Stimulated activated CD8-positive, alpha-beta memory T cell treated with anti-CD3 and anti-CD28 coated beads, Interleukin-15, amount 100 ng/mL, for 48 hours (primary cell): ENCODE data around the gene TFPI.
"Not testable (repeated sequence)": the region's sequence is repeated elsewhere in the genome, so short reads cannot be mapped to it uniquely, and the experiment has no call there.

Source experiments
- DNase-seq, 2 donors: peaks; one replicate each; pipeline ENCODE4 v3.0.0-alpha.2; 2020; ENCODE audit warnings: low read depth in 2 of 2

TFPI gene

DNA sequence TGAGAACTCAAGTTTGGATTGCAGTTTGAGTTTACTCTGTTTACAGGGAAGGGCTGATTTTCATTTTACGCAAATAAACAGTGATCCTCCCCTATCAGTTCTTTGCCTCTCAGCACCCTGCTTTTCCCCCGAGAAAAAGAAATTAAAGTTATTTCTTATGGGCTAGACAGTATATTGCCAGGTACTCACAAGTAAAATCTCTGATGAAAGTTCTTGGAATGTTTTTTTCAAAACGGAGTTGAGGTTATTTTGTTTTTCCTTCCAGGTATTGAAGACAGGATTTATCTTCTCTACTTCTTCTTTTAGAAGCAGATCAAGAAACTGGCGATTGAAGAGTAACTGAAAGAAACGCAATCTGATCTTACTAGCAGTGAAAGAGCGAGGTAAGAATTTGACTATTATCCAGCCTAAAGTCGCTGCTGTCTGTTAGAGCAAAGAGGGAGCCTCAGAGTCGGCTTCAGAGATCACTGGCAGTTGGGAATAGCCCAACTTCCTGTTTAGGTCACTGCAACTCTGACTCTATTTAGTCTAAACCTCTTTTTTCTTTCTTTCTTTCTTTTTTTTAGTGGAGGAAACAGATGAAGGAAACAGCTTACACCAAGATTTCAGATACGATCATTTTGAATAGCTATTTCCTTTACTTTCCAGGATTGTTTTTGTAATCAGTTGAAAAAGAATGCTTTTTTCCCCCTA, at the start of gene TFPI:
TFPI (minus strand) TSS at position 425 of the 693 bp plus-strand sequence. CDS start 50,667 bp downstream, outside the sequence.
- no peak for DNase-seq

DNA sequence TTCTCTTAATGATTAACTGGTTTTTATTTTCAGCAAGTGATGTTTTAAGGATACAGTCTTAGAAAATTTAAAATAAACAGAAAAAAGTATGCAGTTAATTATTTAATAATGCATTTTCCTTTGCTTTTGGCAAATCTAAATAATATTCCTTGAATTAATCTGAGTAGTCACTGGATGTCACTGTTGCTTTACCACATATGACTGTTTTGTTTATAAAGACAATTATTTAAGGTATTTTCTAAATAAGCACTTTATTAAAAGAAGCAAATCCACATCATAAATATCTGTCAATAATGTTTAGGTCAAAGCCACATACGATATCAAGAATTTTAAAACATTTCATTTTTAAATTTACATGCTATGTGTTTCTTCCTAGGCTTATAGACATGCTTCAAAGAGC, 40.6 kb upstream of the TFPI start:
- no peak for DNase-seq

DNA sequence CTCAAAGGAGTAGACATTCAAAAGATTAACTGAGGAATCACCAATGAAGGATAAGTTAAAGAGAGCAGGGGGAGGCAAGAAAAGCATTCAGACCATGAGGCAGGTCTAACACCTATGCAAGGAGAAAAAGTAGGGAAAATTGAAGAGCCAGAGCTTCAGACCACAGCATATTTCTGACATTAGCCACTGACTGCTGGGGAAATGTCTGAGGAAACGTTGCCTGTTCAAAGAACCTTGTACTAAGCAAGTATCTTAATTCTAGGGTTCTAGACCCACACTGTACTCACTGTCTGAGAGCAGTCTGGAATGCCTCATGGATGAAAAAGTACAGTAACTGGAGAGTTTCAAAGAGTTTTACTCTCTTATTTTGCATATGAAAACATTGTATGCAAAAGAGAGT, 39.5 kb upstream of the TFPI start:
- DNase-seq, result no peak

DNA sequence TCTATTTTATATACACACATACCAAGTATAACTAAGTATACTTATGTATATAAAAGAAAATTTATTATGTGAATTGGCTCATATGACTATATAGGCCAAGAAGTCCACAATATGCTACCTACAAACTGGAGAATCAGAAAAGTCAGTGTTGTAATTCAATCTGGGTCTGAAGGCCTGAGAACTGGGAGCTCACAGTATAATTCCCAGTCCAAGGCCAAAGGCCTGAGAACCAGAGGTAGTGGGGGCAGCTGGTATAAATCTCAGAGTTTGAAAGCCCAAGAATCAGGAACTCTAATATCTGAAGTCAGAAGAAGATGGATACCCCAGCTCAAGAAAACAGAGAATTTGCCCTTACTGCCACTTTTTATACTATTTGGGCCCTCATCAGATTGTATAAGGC, 38.9 kb upstream of the TFPI start:
- no peak for DNase-seq

DNA sequence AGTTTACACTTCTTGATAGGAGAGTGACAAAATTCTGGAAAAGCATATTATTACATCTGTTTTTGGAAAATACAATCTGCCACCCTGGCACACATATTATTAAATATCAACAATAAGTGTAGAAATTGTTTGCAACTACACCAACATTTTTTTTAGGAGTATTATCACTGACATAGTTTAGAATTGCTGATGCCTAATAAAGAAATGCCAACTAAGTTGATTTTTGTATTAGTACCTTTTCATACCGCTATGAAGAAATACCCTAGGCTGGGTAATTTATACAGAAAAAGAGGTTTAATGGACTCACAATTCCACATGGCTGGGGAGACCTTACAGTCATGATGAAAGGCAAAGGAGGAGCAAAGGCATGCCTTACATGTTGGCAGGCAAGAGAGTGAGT, 35.9 kb upstream of the TFPI start:
- DNase-seq, result no peak

DNA sequence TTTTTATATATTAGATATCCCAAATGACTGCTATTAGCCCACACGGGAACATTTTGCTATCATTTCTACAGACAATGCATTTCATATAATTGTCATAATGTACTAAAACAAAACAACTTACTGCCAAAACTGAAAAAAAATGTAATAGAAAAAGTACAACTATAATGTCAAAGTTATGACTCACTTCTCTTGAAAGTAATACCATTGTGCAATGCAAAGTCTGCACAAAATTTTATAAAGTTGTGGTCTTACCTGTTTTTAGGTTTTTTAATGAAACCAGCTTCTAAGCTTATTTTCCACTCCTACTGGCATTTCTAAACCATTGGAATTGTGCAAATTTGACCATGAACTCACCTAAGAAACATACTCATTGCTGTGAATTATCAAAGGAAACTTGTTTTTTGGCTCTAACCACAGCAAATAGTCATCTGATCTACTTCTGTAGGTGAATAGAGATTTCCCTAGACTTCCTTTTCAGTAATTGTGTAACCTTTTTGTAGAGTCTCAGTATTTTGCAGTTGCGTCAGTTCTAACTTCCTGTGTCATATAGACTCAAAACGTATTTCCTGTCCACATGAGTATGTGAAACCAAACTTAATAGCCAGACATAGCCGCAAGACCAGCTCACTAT, 31.9 kb upstream of the TFPI start:
- DNase-seq, result no peak

DNA sequence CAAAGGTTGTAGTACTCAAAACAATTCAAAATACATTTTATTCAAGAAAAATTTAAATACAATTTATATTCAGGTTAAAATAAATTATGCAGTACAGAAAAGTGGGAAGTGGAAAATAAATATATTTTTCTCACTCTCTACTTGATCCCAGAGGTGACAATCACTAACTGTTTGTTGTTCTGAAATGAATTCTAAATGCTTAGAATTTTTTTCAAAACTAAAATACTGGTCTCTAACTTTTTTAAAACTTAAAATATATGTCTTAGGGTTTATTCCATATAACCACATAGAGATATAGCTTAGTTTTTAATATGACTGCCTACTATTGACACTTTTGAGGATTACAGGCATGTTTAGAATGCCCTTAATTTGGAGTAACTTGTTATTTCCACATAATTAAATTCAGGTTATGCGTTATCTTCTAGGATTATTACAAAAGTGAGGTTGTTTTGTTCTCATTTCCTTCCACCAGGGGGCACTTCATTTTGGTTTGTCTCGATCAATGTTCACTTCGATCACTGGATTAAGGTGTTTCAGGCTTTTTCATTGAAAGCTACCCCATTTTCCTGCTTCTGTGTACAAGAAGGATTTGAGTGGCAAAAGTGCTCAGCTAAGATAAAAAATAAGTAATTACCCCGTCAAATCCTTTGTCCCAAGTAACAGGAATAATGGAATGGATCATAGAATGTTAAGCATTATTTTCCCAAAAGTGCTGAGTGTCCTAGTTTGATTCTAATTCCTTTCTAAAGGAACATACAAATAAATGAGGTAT, 27.1 kb upstream of the TFPI start:
- no peak for DNase-seq

DNA sequence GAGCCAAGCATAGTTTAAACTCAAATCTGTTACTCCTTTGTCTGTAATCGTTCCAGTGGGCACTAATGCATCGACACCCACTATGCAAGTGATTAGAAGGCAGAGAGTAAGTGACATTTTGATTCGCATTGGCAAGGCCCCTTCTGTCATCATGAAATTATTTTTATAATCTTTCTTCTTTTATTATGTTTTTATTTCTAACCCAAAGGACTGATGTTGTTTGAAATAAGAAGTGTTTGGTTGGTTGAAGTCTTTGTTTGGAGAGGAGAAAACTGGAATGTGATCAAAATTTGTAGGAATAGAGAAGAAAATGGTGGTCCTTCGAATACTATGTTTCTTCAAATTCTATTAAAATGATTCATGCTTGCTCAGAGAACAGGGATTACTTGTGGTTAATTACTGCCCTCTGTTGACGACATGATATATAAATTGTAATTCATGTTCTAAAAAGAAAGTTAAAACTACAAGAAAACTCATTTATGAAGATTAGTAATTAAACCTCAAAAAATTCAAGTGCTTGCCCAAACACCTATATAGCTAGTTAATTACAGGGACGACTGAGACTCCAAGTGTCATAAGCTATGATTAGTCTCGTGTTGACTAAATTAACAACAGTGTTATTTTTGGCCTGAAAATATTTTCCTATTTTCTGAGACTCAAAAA, 26.4 kb upstream of the TFPI start:
- no peak for DNase-seq

DNA sequence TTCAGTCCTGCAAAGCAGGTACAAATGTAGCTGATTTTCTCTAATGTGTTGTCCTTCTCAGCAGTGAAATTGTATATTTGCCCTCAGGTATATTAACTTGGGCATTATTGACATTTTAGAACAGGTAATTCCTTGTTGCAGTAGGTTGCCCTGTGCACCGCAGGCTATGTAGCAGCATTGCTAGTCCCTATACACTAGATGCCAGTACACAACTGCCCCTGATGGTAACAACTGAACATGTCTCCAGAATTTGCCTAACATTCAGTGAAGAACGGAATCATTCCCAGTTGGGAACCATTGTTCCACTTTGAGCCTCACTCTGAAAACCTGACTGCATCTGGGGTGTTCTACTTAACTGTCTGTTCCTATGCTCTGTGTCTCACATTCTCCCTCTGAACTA, 23.1 kb upstream of the TFPI start:
- no peak for DNase-seq

DNA sequence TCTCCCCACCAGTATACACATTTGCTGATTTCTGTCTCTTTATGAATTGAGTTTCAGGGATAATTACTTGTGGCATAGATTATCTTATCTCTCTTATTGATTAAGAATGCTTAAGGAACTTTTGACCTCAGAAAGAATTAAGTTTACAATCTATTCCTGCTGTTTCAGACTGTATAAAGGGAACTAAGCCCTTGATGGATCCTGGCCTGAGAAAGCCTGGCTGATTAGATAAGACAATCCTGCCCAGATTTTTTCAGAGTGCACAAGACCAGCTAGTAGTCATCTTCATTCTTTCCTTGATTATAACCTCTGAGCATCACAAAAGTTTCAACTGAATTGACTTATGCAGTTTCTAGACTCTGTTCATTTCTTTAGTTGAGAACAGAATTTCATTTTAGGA, 22.7 kb upstream of the TFPI start:
- no peak for DNase-seq

DNA sequence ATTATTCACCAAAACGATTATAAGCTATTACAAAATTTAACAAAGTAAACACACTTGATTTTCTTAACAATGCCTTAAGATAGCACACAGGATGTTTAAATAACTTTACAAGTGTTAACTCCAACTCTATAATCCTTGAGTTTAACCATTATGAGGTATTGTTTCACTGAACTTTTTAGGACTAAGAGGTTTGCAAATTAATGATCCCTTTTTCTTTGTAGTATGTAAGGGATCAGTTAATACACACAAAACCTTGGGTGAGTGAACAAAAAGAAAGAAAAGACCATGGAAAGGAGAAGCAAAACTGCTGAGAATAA, 21.5 kb upstream of the TFPI start:
- DNase-seq, result no peak

DNA sequence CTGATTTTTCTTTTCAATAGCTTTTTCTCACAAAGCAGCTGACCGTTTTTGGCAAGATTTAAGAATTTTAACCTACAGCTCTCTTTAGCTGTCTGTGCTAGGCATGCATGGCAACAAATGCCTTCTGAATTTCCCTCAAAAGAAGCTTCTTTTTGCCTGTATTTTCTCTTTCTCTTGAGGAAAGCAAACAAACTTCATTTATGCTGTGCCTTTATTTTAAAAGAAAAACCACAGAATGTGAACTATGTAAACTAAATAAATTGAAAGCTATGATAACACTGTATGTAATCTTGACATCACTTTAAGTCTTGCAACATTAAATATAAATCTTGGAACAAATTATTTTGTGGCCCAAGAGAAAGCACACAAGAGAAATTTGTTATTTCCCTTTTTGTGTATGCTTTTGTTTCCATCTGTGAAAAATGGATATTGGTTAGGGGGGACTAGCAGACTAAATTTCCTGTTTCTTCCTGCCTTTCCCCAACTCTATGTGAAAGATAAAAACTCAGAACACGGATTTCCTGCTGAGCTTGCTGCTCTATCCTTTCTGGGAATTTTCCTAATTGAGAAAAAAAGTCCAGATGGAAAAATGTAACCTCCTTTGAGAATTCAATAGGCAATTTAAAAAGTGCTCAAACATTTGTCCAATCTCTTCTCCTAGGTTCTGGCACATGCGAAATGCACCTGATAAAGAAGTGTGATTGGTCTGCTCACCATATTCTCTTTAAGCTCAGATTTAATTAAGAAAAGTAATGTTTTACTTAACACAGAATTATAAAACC, 20.9 kb upstream of the TFPI start:
- no peak for DNase-seq

DNA sequence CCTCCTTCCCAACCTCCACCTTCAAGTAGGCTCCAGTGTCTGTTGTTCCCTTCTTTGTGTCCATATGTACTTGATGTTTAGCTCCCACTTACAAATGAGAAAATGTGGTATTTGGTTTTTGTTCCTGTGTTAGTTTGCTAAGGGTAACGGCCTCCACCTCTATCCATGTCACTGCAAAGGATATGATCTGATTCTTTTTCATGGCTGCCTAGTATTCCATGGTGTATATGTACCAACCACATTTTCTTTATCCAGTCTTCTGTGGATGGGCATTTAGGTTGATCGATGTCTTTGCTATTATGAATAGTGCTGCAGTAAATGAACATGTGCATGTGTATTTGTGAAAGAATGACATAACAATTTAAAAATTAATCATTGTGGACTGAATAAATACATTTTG, 19.5 kb upstream of the TFPI start:
- no peak for DNase-seq

DNA sequence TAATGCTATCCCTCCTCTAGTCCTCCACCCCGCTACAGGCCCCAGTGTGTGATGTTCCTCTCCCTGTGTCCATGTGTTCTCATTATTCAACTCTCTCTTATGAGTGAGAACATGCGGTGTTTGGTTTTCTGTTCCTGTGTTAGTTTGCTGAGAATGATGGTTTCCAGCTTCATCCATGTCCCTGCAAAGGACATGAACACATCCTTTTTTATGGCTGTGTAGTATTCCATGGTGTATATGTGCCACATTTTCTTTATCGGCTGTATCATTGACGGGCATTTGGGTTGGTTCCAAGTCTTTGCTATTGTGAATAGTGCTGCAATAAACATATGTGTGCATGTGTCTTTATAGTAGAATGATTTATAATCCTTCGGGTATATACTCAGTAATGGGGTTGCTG, 17.8 kb upstream of the TFPI start:
- not testable (repeated sequence) for DNase-seq

DNA sequence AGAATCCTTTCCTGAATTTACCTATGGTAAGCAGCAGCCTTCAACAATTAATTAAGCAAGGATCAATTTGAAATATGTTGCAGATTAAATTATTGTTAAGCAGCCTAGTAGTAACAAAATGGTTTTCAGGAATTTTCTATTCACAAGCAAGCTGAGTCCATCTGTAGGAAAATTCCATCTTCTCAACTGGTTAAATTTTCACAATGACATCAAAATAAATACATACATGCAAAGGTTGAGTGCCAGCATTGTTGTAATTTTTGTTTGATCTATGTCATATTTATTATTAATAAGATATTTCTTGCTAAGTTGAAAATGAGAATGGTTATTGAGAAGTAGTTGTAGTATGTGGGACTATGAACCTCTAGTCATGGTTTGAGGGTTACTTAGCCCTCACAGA, 15.3 kb upstream of the TFPI start:
- DNase-seq, result no peak

DNA sequence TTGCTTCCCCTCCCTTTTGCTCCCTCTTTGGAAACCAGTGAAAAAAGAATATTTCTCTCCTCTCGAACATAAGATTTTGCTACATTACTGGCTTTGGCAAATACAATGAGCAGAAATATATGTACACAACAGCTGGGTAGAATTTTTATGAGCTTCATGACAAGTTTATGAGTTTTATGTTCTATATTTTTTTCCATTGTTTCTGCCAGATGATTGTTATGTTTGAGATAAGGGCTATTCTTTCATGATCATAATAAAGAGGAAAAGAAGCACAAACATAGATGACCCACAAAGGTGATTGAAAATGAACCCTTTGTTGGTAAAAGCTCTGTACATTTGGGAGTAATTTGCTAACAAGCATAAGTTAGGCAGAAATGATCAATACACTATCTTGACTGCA, 14.8 kb upstream of the TFPI start:
- no peak for DNase-seq

DNA sequence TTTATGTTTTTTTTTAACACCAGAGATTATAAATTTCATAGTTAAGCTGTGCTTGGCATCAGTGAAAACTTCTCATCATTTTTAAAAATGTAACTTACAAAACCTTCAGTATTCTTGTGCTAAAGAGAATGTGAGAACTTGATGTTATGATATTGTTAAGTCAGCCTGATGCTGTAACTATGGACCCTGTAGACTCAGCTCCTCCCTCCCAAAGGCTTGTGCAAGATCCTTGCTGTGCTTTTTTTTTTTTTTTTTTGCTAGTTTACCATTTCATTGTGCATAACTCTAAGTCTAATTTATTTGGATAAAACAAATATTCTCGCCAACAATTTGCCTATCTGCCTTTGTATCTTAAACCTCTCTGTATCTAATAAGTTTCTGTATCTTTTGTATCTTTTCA, 12.9 kb upstream of the TFPI start:
- no peak for DNase-seq

DNA sequence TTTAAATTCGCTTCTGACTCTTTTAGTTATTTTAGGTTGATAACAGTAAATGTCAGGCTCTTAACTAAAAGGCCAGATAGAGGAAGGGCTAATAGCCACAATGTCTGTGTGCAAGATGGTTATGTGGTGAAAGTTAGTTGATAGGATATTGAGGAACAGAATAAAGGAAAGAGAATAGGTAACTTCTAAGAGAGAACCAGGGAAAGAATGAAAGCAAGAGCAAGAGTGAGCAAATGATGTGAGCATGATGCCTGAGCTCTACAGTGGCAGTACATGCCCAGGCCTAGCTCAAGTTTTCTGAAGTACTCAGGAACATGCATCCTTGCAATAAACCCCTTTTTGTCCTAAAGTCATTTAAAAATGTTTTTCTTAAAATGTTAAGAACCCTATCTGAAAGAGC, 12.5 kb upstream of the TFPI start:
- no peak for DNase-seq

DNA sequence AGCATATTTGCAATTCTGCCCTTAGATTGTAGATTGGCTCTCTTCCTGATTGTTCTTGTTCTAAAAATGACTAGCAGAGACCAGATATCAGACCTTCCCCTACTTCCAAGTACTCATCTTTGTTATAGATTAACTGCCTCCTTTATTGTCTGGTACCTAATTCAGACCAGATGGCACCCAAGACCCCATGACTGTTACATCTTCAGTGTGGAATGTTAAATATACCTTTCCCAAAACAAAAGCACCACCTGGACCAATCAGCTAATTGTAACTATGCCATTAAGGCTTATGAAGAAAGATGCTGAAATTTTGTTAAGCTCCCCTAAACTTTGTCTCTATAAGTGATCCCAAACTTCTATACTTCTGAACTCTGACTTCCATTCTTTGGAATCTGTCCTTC, 12.0 kb upstream of the TFPI start:
- DNase-seq, result no peak

DNA sequence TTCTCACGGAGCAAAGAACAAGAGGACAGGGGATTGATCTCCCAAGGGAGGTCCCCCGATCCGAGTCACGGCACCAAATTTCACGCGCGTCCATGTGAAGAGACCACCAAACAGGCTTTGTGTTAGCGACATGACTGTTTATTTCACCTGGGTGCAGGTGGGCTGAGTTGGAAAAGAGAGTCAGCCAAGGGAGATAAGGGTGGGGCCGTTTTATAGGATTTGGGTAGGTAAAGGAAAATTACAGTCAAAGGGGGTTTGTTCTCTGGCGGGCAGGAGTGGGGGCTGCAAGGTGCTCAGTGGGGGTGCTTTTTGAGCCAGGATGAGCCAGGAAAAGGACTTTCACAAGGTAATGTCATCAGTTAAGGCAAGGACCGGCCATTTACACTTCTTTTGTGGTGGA, 11.4 kb upstream of the TFPI start:
- DNase-seq, result not testable (repeated sequence)

DNA sequence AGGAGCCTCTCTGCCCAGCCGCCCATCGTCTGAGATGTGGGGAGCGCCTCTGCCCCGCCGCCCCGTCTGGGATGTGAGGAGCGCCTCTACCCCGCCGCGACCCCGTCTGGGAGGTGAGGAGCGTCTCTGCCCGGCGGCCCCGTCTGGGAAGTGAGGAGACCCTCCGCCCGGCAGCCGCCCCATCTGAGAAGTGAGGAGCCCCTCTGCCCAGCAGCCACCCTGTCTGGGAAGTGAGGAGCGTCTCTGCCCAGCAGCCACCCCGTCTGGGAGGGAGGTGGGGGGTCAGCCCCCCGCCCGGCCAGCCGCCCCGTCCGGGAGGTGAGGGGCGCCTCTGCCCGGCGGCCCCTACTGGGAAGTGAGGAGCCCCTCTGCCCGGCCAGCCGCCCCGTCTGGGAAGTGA, 2.3 kb upstream of the TFPI start:
- DNase-seq, result not testable (repeated sequence)

DNA sequence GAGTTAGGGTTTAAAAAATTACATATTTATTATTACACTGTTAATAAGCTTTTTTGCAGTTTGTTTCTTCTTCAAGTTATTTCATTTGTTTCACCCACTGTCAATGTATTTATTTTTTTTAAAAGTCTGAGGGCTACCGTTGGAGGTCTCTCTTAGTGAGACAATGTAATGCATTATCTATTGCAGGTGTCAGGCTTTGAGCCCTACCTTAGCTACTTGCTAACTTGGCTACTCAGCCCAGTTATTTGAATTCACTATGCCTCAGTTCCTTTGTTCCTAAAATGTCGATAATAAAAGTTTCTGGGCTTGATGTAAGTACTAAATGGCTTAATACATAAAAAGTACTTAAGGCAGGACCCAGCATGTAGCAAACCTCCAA, 458 bp upstream of the TFPI start:
- DNase-seq, result no peak
